GM18867 (cell line): Measurements from ENCODE around the gene PRG2.

Experiments used
- ATAC-seq: cut with Tn5 transposase; IDR thresholded peaks from one replicate; pipeline ENCODE4 v1.9.1; 2021; ENCODE audit warnings: mild to moderate bottlenecking, moderate library complexity; ENCODE audit not compliant: unreplicated experiment

Gene PRG2

DNA sequence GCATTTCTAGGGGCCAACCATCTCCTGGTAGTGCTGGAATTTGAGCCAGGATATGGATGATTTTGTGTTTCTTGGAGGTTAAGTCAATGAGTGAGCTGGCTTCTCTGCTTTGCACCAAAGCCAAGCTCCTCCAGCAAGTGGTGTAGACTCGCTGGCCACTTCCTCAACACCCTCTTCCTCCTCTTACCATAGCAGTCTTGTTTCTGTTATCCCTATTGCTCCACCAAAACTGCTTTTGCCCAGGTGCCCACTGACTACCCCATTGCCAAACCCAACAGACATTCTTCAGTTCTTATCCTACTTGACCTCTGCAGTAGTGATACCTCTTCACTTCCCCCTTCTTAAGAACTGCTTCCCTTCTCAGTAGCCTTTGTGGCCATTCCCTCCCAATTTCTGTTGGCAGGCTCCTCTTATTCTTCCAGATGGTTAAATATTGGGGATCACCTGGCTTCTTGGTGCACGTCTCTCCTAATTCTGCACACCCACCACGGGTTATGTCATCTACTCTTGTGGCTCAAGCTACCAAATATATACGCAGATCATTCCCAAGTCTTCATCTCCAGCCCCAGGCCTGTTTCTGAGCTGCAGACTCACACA, 7.0 kb upstream of the PRG2 start:
- no peak for ATAC-seq

DNA sequence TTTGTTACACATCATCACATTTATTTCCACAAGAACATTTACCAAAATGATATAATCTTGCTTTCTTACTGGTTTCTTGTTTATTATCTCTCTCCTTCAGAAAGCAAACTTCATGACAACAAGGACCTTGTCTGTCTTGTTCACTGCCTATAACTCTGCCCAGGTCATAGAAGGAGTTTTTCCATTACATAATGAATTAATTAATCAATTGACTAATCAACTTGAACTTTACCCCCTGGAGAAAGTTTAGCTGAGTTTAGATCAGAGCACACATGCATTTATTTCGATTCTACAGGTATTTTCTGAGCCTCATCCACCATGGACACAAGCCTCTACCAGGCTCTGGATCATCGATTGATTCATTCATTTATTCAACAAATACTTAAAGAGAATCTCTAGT, 6.3 kb upstream of the PRG2 start:
- no peak for ATAC-seq

DNA sequence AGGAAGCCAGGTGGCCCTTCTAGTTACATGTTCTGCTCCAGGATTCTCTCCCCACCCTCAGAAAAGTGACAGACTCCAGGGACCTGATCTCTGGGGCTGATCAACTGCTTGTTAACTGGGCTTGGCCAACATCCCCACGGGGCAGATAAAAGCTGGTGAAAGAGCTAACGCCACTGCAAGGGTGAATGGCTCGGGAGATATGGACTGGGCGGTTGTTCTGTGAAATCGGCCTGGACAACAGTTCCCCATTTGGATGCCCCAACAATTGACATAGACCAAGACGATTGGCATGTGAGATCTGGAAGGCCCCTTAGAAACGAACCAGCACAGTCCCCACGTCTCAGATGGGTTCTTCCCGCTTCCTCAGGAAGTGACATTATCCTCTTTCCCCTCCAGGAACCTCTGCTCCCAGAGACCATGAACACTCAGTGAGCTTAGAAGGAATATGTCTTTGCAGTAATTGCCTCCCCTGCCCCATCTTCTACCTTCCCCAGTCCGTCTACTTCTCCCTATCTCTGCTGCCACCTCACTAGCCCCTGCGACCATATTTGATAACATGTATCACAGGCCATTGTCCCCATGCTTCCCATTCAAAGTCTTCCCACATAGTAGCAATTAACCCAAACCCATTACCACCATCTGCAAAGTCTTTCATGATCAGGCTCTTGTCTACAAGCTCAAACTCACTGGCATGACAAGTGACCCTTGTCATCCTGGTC, 5.6 kb upstream of the PRG2 start:
- no peak for ATAC-seq

DNA sequence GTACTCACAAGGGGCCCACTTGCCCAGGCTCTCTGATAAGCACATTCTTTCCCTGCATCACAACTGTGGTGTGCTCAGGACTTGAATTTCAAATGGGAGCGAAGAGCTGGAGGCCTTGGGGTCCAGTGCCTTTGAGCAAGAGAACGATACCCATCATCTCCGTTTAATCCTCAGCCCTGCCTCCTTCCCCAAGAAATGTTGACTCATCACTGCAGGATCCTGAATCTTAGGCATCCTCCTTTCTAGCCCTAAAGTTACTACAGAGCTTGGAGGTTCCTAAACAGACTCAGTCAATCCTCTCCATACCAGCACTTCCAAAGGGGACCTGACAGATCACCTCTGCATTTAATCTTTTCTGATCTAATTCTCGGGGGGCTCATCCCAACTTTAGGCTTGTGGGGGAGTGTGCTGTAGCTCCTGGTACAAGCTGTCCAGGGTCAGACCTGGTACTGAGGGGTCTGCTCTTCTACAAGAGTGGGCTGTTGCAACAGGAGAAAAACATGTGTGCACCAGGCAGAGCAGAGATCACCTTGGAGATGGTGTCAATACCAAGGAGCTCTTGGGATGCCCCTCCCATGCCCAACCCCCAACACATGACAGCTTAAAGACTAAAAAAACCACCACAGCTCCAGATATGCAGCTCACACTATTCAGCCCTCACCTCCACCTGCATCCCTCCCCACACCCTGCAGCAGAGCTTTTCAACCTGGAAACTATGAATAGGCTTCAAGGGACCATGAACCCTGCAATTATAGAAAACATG, 3.9 kb upstream of the PRG2 start:
- no peak for ATAC-seq

DNA sequence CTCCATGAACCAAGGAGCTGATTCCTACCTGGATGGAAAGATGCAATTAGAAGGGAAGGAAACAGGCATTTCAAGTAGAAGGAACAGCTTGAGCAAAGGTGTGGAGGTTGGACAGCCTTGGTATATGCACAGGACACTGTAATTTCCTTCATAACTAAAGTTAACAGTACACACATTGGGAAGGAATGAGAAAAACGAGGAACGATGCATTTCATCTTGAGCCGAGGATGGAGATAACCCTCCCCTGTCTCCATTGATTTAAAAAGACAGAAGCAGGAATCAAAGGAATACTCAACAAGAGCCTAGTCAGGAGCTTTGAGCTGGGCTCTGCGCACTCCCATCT, 2.3 kb upstream of the PRG2 start:
- no peak for ATAC-seq

DNA sequence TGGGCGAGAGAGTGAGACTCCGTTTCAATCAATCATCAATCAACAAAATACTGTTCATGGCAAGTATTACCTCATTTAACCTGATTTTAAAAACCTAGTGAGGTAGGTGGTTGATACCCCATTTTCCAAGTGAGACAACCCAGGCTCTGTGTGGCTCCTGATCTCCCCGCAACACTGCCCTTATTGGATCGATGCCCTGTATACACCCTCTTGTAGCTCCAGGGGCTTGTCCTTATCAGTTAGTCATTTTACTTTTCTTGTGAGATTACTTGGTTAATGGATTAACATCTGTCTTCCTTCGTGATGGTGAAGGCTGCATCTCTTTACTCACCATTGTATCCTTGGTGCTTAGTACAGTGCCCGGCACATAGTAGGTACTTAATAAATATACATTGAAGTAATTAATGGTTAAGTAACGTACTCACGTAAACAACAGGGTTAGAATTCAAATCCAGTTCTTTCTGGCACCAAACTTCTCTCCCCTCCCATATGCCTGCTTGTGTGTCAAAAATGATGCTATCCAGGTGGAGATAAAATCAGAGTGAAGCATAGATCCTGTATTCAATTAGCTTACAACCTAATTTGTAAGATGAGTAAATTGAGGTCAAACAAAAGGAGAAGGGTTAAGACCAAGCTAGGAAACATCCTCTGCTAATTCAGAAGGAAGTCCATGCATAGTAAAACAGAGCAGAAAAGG, 1.8 kb upstream of the PRG2 start:
- no peak for ATAC-seq

GRCh38 chr11:57391539-57391938, 1.1 kb upstream of the PRG2 start:
- no peak for ATAC-seq

DNA sequence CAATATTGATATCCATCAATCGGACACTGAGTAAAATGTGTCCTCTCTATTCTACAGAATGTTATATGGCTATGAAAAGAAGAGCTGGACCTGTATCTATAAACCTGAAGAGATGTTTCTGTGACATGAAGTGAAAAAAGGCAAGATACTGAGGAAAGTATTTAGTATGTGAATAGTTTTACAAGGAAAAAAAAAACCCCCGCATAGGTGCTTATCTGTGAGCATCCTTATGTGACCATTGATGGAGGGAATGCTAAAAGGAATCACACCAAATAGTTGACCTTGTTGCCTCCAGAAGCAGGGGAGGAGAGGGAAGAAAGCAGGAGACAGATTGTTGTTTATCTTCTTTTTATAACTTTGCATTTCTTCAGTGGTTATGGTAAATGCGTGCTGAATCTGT, 661 bp upstream of the PRG2 start:
- no peak for ATAC-seq

DNA sequence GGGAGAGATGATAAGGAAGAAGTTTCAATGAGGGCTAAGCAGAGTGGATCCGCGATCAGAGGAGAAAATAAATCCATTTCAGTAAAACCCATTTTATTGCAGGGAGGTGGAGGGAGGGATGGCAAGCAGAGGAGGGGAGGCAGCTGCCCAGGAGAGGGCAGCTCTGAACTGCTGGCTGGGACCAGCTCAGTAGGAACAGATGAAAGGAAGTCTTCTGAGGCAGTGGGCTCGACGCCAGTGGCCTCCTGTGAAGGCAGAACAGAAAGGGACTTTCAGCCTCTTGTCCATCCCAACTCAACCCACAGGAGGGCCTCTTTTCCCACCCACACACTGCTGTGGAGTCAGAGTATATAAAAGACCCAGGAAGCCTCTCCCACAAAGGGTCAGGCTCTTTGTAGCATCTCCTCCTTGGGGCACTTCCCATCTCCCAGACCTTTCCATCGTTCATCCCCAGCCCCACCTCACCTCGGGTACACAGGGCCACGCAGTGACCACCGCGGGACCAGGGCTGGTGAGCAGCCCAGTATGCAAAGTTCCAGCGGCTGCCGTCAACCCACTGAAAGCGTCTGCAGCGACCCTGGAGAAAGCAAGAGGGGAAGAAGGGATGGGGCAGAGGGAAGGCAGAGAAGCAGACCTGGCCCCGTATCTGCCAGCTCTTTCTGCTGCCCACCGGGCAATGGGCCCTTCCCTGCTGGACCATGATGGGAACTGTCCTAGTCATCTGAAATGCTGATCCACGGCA, 3.0 kb downstream of the PRG2 start:
- no peak for ATAC-seq

DNA sequence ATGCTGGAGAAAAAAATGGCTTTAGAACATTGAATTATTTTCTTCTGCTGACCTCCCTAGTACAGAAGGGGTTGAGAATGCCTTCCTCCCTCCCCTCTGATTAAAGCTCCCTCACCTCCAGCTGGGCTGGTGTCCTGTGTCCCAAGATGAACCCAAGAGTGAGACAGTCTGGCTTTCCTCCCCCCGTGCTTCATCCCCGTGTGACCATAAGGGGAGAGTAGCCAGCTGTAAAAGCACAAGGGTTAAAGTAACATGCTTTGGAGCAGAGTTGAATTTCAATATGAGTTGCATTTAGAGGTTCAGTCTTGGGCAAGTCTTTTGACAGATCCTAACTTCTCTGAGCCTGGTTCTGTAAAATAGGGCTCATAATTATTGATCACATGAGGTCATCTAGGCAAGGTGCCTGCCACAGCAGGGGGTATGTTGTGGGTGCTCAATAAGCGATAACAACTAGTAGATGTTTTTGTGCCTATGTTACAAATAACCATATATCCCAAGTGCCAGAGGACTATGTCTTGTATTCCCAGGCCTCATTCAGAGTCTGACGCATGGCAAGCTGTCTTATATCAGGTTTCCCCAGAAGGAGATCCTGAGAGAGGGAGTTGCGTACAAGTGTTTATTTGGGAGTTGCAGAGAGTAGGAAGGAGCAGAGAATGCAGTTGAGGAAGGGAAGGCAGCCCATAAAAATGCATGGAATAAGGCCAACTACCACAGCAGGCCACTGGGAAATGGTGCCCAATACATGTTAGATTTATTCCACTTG, 4.1 kb downstream of the PRG2 start:
- ATAC-seq, result no peak

DNA sequence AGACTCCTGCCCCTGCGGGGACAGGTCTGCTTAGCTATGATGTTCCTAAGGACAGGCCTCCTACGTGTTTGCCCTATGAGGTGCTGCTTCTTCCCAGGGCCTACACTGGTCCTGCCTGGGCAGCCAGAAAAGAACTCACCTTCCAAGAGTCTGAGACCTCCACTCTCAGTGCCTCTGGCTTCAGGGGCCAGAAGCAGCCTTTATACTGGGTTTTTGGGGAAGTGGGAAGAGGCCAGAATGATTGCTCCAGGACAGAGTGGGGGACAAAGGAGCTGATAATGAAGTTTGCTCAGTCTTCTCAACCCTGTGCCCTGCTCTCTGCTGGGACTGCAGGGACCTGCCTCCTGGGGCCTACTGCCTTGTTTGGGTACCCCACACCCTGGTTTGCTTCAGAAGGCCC, 9.5 kb downstream of the PRG2 start, which contains the start of gene PRG3:
Gene PRG3, minus strand, starts transcription at position 176 of the 400 bp plus-strand sequence. CDS start 442 bp downstream, outside the sequence.
- ATAC-seq, result no peak

DNA sequence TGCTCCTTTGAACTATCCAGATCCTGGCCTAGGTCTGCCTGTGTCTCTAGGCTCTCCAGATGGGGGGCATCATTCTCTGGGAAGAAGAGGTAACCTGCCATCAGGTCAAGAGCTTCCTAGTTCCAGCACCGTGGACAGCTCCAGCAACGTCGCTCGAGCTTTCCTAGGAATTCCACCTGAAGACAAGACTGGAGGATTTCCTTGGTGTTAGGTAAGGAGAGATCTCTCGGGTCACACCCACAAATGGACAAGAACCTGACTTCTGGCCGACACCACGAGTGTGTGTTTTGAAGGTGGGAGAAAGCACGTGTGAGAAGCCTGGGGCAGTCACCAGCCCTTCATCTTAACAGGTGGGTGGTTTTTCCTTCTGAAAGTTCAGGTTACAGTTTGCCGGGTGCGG, 10.7 kb downstream of the PRG2 start:
- no peak for ATAC-seq

DNA sequence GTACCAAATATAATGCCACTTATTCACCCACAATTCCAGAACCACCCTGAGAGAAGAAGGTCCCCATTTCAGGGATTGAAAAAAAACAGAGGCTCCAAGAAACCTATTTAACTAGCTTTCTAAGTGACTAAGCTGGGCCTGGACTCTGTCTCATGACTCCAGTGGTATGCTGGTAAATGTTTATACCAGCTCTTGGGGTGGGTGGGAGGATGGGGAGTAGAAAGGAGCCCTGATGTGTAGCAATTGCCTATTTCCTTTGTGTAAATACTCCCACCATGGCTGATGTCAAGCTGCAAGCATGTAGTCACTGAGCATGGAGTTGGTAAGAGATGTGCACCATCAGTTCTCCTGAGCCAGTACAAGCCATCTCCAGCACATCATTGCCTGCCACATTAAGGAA, 12.3 kb downstream of the PRG2 start:
- ATAC-seq, result no peak

DNA sequence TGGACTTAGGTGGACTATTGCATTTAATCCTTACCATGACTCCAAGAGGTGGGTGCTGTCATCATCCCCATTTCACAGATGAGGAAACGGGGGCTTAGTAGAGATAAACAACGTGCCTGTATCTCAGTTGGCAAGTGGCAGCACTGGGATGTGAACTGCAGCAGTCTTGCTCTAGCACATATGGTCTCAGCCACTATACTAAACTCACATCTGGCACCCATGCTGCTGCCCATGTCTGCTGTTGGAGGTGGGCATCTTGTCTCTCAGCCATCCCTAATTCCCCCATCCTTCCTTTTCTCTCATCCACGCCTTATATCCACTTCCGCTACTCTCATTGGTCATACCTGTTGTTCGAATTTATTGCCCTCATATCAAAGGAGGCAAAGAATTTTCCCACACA, 13.3 kb downstream of the PRG2 start:
- ATAC-seq, result no peak

DNA sequence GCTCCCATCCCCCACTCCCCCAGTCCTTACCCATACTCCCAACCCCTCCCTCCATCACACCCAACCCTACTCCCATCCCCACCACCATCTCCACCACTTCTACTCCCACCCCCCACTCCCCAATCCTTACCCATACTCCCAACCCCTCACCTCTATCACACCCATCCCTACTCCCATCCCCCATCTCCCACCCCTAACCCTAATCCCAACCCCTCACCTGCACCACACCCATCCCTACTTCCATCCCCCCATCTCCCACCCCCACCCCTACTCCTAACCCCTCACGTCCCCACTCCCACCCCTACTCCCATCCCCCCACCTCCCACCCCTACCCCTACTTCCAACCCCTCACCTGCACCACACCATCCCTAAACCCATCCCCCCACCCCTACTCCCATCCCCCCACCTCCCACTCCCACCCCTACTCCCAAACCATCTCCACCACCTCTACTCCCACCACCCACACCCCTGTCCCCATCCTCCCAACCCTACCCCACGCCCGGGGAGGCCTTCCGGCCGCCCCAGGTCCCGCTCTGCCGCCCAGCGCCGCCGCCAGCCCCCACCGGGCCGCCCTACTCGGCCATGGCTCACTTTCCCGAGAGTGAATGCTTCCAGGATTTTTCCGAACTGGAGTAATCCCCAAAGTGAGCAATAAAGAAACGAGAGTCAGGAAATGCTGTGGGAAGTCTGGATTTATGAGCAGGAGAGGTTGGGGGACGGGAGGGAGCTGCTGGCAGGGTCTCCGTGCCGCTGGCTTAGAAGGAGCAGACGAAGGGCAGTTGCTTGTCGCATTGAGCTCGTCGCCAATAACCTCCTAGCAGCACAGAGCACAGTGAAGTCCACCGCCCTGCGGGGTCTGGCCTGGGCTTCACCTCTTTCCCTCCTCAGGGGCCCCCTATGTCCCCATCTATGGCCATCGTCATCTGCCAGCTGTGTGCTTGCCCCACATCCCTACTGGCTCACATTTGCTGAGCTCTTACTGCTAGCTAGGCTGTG, 14.1 kb downstream of the PRG2 start:
- ATAC-seq, result no peak

DNA sequence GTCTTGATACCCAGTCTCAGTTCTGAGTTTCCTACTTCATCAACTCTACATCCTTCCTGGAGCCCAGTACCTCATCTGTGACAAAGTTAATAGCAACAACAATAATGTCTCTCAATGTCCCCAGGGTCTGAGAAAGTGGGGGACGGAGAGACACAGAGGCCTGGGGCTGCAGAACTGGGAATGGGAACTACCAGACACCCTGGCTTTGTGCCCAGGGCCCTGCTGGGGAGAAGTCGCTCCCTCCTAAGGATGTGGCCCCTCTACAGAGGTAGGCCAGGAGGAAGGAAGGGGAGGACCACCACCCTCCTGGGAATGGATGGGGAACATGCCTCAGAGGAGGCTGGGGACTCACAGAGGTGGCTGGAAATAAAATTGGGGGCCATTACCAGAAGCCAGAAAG, 15.0 kb downstream of the PRG2 start:
- no peak for ATAC-seq

GRCh38 chr11:57374966-57375365, 15.5 kb downstream of the PRG2 start:
- no peak for ATAC-seq

DNA sequence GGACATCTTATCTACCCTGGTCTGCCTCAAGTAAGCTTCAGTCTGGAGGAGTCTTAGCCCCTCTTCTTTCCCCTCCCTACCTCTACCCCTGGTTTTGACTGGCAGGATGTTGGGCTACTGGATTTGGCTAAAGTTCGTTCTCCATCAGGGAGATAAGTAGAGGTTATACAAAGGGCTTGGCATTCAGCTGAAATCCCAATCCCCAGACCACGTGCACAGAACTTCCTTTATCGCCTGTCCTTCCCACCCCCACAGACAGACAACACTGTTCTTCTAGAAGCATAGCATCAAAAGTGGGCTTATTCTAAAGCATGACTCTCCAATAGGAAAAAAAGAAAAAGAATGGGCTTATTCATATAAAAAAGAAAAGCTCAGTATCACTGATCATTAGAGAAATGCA, 17.3 kb downstream of the PRG2 start:
- ATAC-seq, result no peak

GRCh38 chr11:57370941-57371340, 19.5 kb downstream of the PRG2 start:
- no peak for ATAC-seq
